ENCODE data around the gene GALNTL6.

- TF ChIP-seq EP300 (IDR thresholded peaks at IDR 0.05): no peak
- TF ChIP-seq, protein P1, sequence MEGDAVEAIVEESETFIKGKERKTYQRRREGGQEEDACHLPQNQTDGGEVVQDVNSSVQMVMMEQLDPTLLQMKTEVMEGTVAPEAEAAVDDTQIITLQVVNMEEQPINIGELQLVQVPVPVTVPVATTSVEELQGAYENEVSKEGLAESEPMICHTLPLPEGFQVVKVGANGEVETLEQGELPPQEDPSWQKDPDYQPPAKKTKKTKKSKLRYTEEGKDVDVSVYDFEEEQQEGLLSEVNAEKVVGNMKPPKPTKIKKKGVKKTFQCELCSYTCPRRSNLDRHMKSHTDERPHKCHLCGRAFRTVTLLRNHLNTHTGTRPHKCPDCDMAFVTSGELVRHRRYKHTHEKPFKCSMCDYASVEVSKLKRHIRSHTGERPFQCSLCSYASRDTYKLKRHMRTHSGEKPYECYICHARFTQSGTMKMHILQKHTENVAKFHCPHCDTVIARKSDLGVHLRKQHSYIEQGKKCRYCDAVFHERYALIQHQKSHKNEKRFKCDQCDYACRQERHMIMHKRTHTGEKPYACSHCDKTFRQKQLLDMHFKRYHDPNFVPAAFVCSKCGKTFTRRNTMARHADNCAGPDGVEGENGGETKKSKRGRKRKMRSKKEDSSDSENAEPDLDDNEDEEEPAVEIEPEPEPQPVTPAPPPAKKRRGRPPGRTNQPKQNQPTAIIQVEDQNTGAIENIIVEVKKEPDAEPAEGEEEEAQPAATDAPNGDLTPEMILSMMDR (IDR thresholded peaks at IDR 0.05): no peak
Observed at GRCh38 chr4:171962110-171962509, 148.9 kb downstream of the GALNTL6 start.
